OCI-M2 (cell line): Measurements from ENCODE around the gene RNF141.

ENCODE experiments used
- DNase-seq: peaks from one replicate; lab custom pipeline; 2025; ENCODE audit not compliant: unreplicated experiment; lab: John Stamatoyannopoulos, UW

RNF141 gene

GRCh38 chr11:10483174-10483573 is 57.8 kb downstream of the RNF141 start:
- DNase-seq = no peak

DNA sequence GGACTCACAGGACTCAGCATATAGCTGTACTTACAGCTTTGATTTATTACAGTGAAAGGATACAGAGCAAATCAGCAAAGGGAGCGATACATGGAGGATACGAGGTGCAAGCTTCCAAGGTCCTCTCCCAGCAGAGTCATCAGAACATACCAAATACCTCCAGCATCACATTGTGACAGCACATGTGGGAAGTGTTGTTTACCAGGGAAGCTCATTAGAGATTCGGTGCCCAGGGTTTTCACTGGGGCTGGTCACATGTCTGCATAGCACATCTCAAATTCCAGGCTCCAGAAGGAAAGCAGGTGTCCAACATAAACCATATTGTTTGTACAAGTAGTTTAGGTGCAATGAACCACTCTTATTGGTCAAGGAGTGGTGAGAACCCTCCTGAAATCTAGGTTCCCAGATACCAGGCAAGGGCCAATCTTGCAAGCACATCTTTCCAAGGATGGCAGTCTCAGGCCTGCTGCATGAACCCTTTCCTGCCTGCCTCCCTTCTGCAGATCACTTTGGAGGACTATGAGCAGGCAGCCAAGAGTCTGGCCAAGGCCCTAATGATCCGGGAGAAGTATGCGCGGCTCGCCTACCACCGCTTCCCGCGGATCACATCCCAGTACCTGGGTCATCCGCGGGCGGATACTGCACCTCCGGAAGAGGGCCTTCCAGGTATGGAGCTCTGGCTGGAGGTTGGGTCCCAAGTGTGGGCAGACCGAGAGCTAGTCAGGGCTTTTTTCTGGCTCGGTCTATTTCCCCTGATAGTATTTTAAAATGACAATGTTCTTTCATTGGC is 59.2 kb downstream of the RNF141 start:
- DNase-seq = no peak

- DNase-seq = no peak
Measured at GRCh38 chr11:10480760-10481159, 60.2 kb downstream of the RNF141 start.

DNA sequence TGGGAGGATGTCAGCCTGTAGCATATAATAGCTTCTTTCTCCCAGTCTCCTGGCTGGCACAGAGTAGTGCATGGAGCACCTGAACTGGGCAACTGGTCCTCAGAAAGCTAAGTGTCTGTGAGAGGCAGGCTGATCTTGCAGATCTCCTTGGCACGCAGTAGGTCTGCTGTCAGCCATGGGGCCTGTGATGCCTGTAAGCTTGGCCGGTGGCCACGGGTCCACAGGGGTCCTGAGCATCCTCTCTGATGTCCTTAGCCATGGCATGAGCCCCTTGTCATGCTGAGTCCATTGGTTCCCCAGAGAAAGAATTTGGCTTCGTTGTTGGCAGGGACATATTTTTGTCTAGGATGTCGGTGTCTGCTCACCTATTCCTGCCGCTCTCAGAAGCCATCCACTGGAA is 61.0 kb downstream of the RNF141 start:
- no peak for DNase-seq

DNA sequence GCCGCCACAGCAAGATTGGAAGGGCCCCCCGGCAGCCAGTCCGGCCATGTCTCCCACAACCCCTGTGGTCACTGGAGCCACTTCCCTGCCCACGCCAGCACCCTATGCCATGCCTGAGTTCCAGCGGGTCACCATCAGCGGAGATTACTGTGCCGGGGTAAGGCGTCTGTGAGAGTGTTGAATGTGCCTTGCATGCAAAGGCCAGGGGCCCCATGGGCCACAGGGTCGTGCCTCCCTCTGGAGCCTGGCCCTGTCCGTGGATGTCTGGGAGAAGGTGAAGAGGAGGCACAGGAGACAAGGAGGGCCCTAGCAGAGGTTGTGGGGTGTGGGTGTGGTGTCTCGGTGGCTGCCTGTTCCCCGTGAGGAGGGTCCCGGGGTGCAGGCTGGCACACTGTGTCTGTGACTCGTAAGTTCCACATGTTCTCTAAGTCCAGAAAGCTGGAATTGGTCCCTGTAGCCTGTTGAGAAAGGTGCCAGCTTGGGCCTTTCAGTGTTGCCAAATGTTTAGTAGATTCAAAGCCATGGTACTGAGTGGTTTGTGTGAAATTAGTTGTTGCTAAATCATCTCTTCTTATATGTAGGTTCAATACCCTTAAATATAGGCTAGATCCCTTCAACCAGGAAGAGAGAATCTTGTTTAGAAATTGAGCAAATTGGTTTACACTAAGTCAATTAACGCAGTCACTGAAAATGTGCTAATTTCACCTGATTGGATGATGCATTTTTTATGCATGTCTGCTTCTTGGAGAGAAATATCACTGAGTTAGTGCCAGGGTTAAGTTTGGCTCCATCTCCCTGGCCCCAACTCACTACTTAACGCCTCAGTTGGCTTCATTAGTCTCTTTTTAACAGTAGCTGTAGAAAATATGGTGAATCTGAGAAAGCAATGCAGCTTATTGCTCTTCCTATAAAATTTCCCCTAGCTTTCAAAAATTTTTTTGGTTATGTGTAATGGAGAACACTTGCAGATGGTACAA is 62.1 kb downstream of the RNF141 start:
- no peak for DNase-seq

DNA sequence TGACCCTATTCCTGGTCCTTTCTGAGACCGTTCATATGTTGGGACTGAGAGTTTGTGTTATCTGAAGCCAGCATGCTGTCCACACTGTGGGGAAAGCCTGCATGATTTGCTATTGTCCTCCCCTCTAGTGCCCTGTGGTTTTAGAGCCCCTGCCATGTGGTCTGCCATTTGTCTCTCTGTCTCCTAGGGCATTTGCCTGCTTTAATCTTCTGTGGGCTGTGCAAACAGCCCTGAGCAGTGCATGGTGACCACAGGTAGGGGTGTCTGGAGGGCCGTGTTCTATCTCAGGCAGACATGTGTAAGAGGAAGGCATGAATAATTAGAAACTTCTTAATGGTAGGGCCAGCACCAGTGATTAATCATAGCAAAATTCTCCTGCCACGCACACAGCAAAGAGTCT is 62.9 kb downstream of the RNF141 start:
- no peak for DNase-seq

GRCh38 chr11:10477690-10478046 is 63.3 kb downstream of the RNF141 start:
- DNase-seq = no peak

- DNase-seq = no peak
Measured at GRCh38 chr11:10476927-10477689, 63.9 kb downstream of the RNF141 start.

GRCh38 chr11:10476342-10476741 is 64.6 kb downstream of the RNF141 start:
- DNase-seq = no peak

GRCh38 chr11:10474551-10474950 is 66.4 kb downstream of the RNF141 start:
- DNase-seq = no peak

GRCh38 chr11:10473371-10473770 is 67.6 kb downstream of the RNF141 start:
- no peak for DNase-seq

- DNase-seq = no peak
Measured at GRCh38 chr11:10462746-10463300, 78.2 kb downstream of the RNF141 start.
